OCI-LY3 (cell line): ENCODE data around the gene BBX.

Experiments used
- H2AFZ ChIP-seq: fragments of 200-600, 300-600 bp; shearing (Covaris generic); 2 replicates; pipeline ENCODE4 v1.6.0; 2014; ENCODE audit warnings: antibody characterized with exemption, low read depth, low read length
- H3K27ac ChIP-seq: fragments of 200-600, 300-600 bp; sonication (generic); 2 replicates; pipeline ENCODE4 v1.5.1; 2014; ENCODE audit warnings: mild to moderate bottlenecking, low read length, moderate library complexity, mixed read lengths
- H3K27me3 ChIP-seq: fragments of 200-600, 300-600 bp; sonication (generic); 2 replicates; pipeline ENCODE4 v1.6.1; 2014; ENCODE audit warnings: low read depth, low read length, mixed read lengths
- H3K36me3 ChIP-seq: fragments of 200-600, 300-600 bp; sonication (generic); replicated peaks from 2 replicates; pipeline ENCODE3; 2014; ENCODE audit warnings: low read depth, low read length, mixed read lengths
- H3K4me1 ChIP-seq: fragments of 300-600, 200-600 bp; sonication (generic); 2 replicates; pipeline ENCODE4 v1.6.1; 2014; ENCODE audit warnings: low read length, mixed read lengths
- H3K4me2 ChIP-seq: fragments of 200-600, 300-600 bp; sonication (generic); 2 replicates; pipeline ENCODE4 v1.6.1; 2014; ENCODE audit warnings: low read length, mixed read lengths
- H3K4me3 ChIP-seq: fragments of 300-600, 200-600 bp; sonication (generic); 2 replicates; pipeline ENCODE4 v1.5.1; 2014; ENCODE audit warnings: antibody characterized with exemption, mild to moderate bottlenecking, low read length, moderate library complexity
- H3K79me2 ChIP-seq: fragments of 300-600, 200-600 bp; shearing (Covaris generic); 2 replicates; pipeline ENCODE4 v1.6.1; 2014; ENCODE audit warnings: mild to moderate bottlenecking, low read length, mixed read lengths
- H3K9ac ChIP-seq: fragments of 300-600, 200-600 bp; shearing (Covaris generic); 2 replicates; pipeline ENCODE4 v1.6.0; 2014; ENCODE audit warnings: mild to moderate bottlenecking, low read length, moderate library complexity
- H3K9me3 ChIP-seq: fragments of 200-600, 300-600 bp; shearing (Covaris generic); 2 replicates; pipeline ENCODE4 v1.6.1; 2014; ENCODE audit warnings: low read length, mixed read lengths; ENCODE audit not compliant: insufficient read depth
- H4K20me1 ChIP-seq: fragments of 200-600, 300-600 bp; sonication (generic); 2 replicates; pipeline ENCODE4 v1.6.1; 2016; ENCODE audit warnings: low read length, mixed read lengths; ENCODE audit not compliant: insufficient read depth
- CTCF ChIP-seq: fragments of 200-600, 300-600 bp; sonication (generic); IDR thresholded peaks from 2 replicates; pipeline ENCODE4 v1.5.1; 2014; ENCODE audit warnings: antibody characterized with exemption, low read length, low read depth
- EZH2phosphoT487 ChIP-seq: fragments of 200-600 bp; shearing (Covaris generic); IDR thresholded peaks from 2 replicates; pipeline ENCODE4 v1.6.1; 2018; ENCODE audit warnings: antibody characterized with exemption, mixed run types, low read depth

BBX gene

DNA sequence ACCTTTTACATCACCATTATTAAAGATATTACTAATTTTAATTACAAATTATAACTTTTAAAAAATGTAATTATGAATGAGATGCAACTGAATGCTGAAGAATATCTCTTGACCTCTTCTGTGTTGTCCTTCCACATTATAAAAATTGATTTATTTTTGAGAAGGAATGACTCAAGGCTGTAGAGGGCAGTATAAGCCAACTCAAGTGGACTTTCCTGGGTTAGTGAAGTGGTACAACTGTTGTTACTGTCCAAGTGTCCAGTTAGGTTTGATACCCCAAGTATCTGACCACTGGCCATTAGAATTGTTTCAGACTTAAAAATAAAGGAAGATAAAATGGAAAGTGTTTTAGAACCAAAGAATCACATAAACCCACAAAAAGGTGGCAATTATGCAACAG lies 51.9 kb downstream of the BBX start:
- Histone ChIP-seq H3K9me3 (no peaks in the 10 kb centered on the region), H3K36me3 (no peaks in the 10 kb centered on the region), H3K9ac (no peak overlapping the region), H3K4me3 (no peak overlapping the region), H2AFZ (no peak overlapping the region), H4K20me1 (no peaks in the 10 kb centered on the region), H3K27me3 (no peaks in the 10 kb centered on the region), H3K79me2 (no peaks in the 10 kb centered on the region), H3K27ac (no peak overlapping the region), H3K4me1 (no peaks in the 10 kb centered on the region), H3K4me2 (no peak overlapping the region)
- no peak for TF ChIP-seq EZH2phosphoT487
- peak; percentile 55 for TF ChIP-seq CTCF

DNA sequence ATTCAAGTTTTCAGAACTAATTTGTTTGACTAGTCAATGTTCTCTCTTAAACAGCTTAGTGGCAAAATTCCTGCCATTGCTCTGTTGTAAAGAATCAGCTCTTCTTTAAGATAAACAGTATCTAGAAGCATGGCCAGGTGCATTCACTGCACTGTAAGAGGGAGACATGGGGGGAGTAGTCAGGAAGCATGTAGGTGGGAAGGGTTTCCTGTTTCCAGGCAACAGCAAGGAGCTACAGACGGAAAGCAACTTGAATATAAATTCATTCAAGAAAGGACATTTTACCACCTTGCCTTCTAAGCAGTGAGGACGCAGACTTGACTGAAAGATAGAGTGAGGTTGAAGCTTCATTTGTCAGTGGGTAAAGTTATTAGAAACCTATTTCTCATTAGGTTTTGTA lies 55.3 kb downstream of the BBX start:
- H3K36me3 ChIP-seq, result no peaks in the 10 kb centered on the region
- H3K4me3 ChIP-seq, result no peak overlapping the region
- H3K79me2 ChIP-seq, result no peaks in the 10 kb centered on the region
- no peak overlapping the region for H3K4me2 ChIP-seq
- TF ChIP-seq EZH2phosphoT487 (no peak), CTCF (no peak)
- no peak overlapping the region for H2AFZ ChIP-seq
- no peak overlapping the region for H3K27ac ChIP-seq
- no peaks in the 10 kb centered on the region for H3K27me3 ChIP-seq
- H3K9ac ChIP-seq, result no peak overlapping the region
- no peaks in the 10 kb centered on the region for H3K9me3 ChIP-seq
- H4K20me1 ChIP-seq, result no peaks in the 10 kb centered on the region
- peaks cover 4% of the 10 kb centered on the region; the same call in 1 of the 2 replicates for H3K4me1 ChIP-seq

GRCh38 chr3:107578523-107578922 lies 55.8 kb downstream of the BBX start:
- Histone ChIP-seq H2AFZ (no peak overlapping the region), H4K20me1 (no peaks in the 10 kb centered on the region), H3K9me3 (no peaks in the 10 kb centered on the region), H3K27me3 (no peaks in the 10 kb centered on the region), H3K27ac (no peak overlapping the region), H3K4me2 (no peak overlapping the region), H3K4me3 (no peak overlapping the region), H3K9ac (no peak overlapping the region), H3K36me3 (no peaks in the 10 kb centered on the region), H3K4me1 (peaks cover 4% of the 10 kb centered on the region; the same call in 1 of the 2 replicates), H3K79me2 (no peaks in the 10 kb centered on the region)
- no peak for TF ChIP-seq CTCF

- H3K4me2 ChIP-seq, result no peak overlapping the region
- peaks cover 4% of the 10 kb centered on the region; the same call in 1 of the 2 replicates for H3K4me1 ChIP-seq
- no peaks in the 10 kb centered on the region for H3K9me3 ChIP-seq
- no peaks in the 10 kb centered on the region for H3K27me3 ChIP-seq
- no peak overlapping the region for H3K27ac ChIP-seq
- H3K79me2 ChIP-seq, result no peaks in the 10 kb centered on the region
- H3K36me3 ChIP-seq, result no peaks in the 10 kb centered on the region
- no peak overlapping the region for H2AFZ ChIP-seq
- no peak overlapping the region for H3K9ac ChIP-seq
- H4K20me1 ChIP-seq, result no peaks in the 10 kb centered on the region
- H3K4me3 ChIP-seq, result no peak overlapping the region
- TF ChIP-seq EZH2phosphoT487 (no peak), CTCF (no peak)
These were observed 56.6 kb downstream of the BBX start for GRCh38 chr3:107579371-107579770.
